A549 treated with dexamethasone at 1 μM for 4 hours (cell line): ENCODE data around the gene RFK. TPM values are rescaled to one million over a fixed set of nuclear protein-coding genes. Genes with fewer than 3 reads are reported as not detected.

ENCODE experiments used
- total RNA-seq: library from RNA; stranded (reverse); fragments of 200-300 nt; extraction: Qiagen RNA extraction; gene quantifications from 5 replicates; pipeline ENCODE4 v1.2.3, GENCODE V29; 2022

RFK gene
- total RNA-seq: 29.5 to 36.0 TPM (median 33.9 TPM) in 5 replicates

DNA sequence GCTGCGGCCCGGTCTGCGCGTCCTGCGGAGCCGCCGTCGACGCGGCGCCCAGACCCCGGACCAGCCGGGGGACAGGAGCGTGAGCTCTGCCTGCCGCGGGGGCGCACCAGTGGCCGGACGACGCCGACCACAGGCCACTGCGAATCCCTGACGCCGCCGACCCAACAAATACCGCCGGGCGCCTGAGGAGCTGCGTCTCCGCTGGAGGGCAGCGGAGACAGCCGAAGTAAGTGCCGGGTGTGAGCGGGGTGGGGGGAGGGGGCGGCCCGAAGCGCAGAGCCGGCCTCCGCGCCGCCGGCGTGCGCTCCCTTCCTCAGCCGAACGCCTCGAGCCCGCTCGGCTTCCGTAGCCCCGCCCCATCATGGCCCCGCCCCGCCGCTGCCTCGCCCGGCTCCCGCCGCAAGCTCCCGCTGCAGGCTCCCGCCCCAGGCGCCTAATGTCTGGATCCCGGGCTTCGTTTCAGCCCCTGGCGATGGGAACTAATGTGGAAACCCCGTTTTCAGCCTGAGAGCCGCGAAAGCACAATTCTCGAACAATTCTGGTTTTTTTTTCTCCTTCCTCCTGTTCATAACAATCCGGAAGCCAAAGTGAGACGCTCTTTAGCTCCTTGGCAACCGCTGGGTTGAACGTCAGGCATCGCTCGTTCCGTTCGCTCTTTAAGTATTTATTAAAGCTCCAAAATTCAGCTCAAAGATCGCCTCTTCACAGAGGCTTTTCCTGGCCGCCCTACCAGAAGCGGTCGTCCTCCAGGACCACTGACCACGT, at the start of gene RFK:
TSS of gene RFK (minus strand) at position 232 of the 765 bp plus-strand sequence. CDS start 255 bp downstream, outside the sequence.

Other genes with a start within 250 kb of the RFK start
- 3.4 to 5.4 TPM (median 4.5 TPM) in 5 replicates for gene GCNT1, start 64.8 kb upstream of the RFK start, total RNA-seq